Activated CD8-positive, alpha-beta memory T cell treated with anti-CD3 and anti-CD28 coated beads for 1 hour (primary cell): ENCODE data around the gene ANO6.
A peak's percentile ranks its signal among the peaks of the same experiment; 100 is the strongest.
"Not testable (repeated sequence)": the region's sequence is repeated elsewhere in the genome, so short reads cannot be mapped to it uniquely, and the experiment has no call there.

ENCODE experiments used
- DNase-seq, 2 donors: peaks; one replicate each; pipeline ENCODE4 v3.0.0-alpha.2; 2020; ENCODE audit warnings: low read depth in 1 of 2; ENCODE audit errors: extremely low read depth in 1 of 2

The ANO6 gene

GRCh38 chr12:45215419-45216229 lies at the start of gene ANO6:
Gene ANO6 (plus strand): TSS chr12:45216095. CDS start chr12:45216322, 227 bp downstream.
- DNase-seq = peak; percentile 24 to 64

GRCh38 chr12:45168976-45169375 lies 46.9 kb upstream of the ANO6 start:
- no peak for DNase-seq

- peak; percentile 34 to 75 for DNase-seq
Observed at GRCh38 chr12:45170456-45171042, 45.3 kb upstream of the ANO6 start.

- DNase-seq = not testable (repeated sequence)
Observed at GRCh38 chr12:45173293-45173692, 42.6 kb upstream of the ANO6 start.

- no peak for DNase-seq
Observed at GRCh38 chr12:45174595-45174994, 41.3 kb upstream of the ANO6 start.

- DNase-seq = no peak
Observed at GRCh38 chr12:45178771-45179170, 37.1 kb upstream of the ANO6 start.

- DNase-seq = no peak
Observed at GRCh38 chr12:45182511-45182910, 33.4 kb upstream of the ANO6 start.

- DNase-seq = no peak
Observed at GRCh38 chr12:45183246-45183645, 32.6 kb upstream of the ANO6 start.

GRCh38 chr12:45184147-45184963 lies 31.5 kb upstream of the ANO6 start:
- no peak for DNase-seq

- no peak for DNase-seq
Observed at GRCh38 chr12:45186762-45187161, 29.1 kb upstream of the ANO6 start.

GRCh38 chr12:45189766-45190403 lies 26.0 kb upstream of the ANO6 start:
- no peak for DNase-seq

GRCh38 chr12:45191239-45191638 lies 24.7 kb upstream of the ANO6 start:
- no peak for DNase-seq

GRCh38 chr12:45192707-45193106 lies 23.2 kb upstream of the ANO6 start:
- no peak for DNase-seq

- no peak for DNase-seq
Observed at GRCh38 chr12:45200491-45201043, 15.3 kb upstream of the ANO6 start.

GRCh38 chr12:45203767-45204166 lies 12.1 kb upstream of the ANO6 start:
- no peak for DNase-seq

- no peak for DNase-seq
Observed at GRCh38 chr12:45204757-45205156, 11.1 kb upstream of the ANO6 start.

GRCh38 chr12:45205165-45205825 lies 10.6 kb upstream of the ANO6 start:
- DNase-seq = no peak

- DNase-seq = no peak
Observed at GRCh38 chr12:45208604-45209487, 7.0 kb upstream of the ANO6 start.

- no peak for DNase-seq
Observed at GRCh38 chr12:45209784-45210183, 6.1 kb upstream of the ANO6 start.
